ENCODE data around the gene FBXW5.
A peak's percentile ranks its signal among the peaks of the same experiment; 100 is the strongest.

FBXW5 gene

GRCh38 chr9:136943291-136944211 lies 987 bp downstream of the FBXW5 start:
- Histone ChIP-seq H3K27me3 (ENCODE audit: control insufficient read depth, insufficient read depth, low read length) (no peaks in the 10 kb centered on the region), H3K4me1 (ENCODE audit: control insufficient read depth, insufficient read depth, low read length) (peaks cover 36% of the 10 kb centered on the region), H3K36me3 (ENCODE audit: insufficient read depth, low read length) (peaks cover 46% of the 10 kb centered on the region), H3K9ac (ENCODE audit: low read depth, low read length) (peak overlapping the region; percentile 97), H3K4me2 (ENCODE audit: low read length) (peak overlapping the region; percentile 85), H3K9me3 (replicated peaks; ENCODE audit: low read length) (no peaks in the 10 kb centered on the region), H3K4me3 (ENCODE audit: low read length) (peak overlapping the region; percentile 100)

GRCh38 chr9:136942881-136943230 lies 1.7 kb downstream of the FBXW5 start:
- H3K4me2 ChIP-seq (ENCODE audit: low read length): peak overlapping the region; percentile 85
- peaks cover 32% of the 10 kb centered on the region for H3K4me1 ChIP-seq (ENCODE audit: control insufficient read depth, insufficient read depth, low read length)
- peaks cover 47% of the 10 kb centered on the region for H3K36me3 ChIP-seq (ENCODE audit: insufficient read depth, low read length)
- H3K4me3 ChIP-seq (ENCODE audit: low read length): peak overlapping the region; percentile 100
- no peaks in the 10 kb centered on the region for H3K9me3 ChIP-seq (replicated peaks; ENCODE audit: low read length)
- H3K9ac ChIP-seq (ENCODE audit: low read depth, low read length): peak overlapping the region; percentile 97
- no peaks in the 10 kb centered on the region for H3K27me3 ChIP-seq (ENCODE audit: control insufficient read depth, insufficient read depth, low read length)

- H3K4me2 ChIP-seq (ENCODE audit: low read length): peak overlapping the region; percentile 85
- H3K27me3 ChIP-seq (ENCODE audit: control insufficient read depth, insufficient read depth, low read length): no peaks in the 10 kb centered on the region
- no peak overlapping the region for H3K9ac ChIP-seq (ENCODE audit: low read depth, low read length)
- no peaks in the 10 kb centered on the region for H3K9me3 ChIP-seq (replicated peaks; ENCODE audit: low read length)
- peaks cover 50% of the 10 kb centered on the region for H3K36me3 ChIP-seq (ENCODE audit: insufficient read depth, low read length)
- peaks cover 26% of the 10 kb centered on the region for H3K4me1 ChIP-seq (ENCODE audit: control insufficient read depth, insufficient read depth, low read length)
- no peak overlapping the region for H3K4me3 ChIP-seq (ENCODE audit: low read length)
Observed at GRCh38 chr9:136942112-136942880, 2.2 kb downstream of the FBXW5 start.

GRCh38 chr9:136941231-136942111 lies 3.1 kb downstream of the FBXW5 start:
- H3K9ac ChIP-seq (ENCODE audit: low read depth, low read length): no peak overlapping the region
- peaks cover 19% of the 10 kb centered on the region for H3K4me1 ChIP-seq (ENCODE audit: control insufficient read depth, insufficient read depth, low read length)
- peaks cover 50% of the 10 kb centered on the region for H3K36me3 ChIP-seq (ENCODE audit: insufficient read depth, low read length)
- no peak overlapping the region for H3K4me3 ChIP-seq (ENCODE audit: low read length)
- H3K9me3 ChIP-seq (replicated peaks; ENCODE audit: low read length): no peaks in the 10 kb centered on the region
- no peaks in the 10 kb centered on the region for H3K27me3 ChIP-seq (ENCODE audit: control insufficient read depth, insufficient read depth, low read length)
- no peak overlapping the region for H3K4me2 ChIP-seq (ENCODE audit: low read length)

- Histone ChIP-seq H3K9me3 (replicated peaks; ENCODE audit: low read length) (no peaks in the 10 kb centered on the region), H3K4me3 (ENCODE audit: low read length) (no peak overlapping the region), H3K4me1 (ENCODE audit: control insufficient read depth, insufficient read depth, low read length) (peaks cover 19% of the 10 kb centered on the region), H3K27me3 (ENCODE audit: control insufficient read depth, insufficient read depth, low read length) (no peaks in the 10 kb centered on the region), H3K4me2 (ENCODE audit: low read length) (no peak overlapping the region), H3K9ac (ENCODE audit: low read depth, low read length) (no peak overlapping the region), H3K36me3 (ENCODE audit: insufficient read depth, low read length) (peaks cover 50% of the 10 kb centered on the region)
Observed at GRCh38 chr9:136940526-136941230, 3.9 kb downstream of the FBXW5 start.

GRCh38 chr9:136939996-136940525 lies 4.5 kb downstream of the FBXW5 start:
- H3K36me3 ChIP-seq (ENCODE audit: insufficient read depth, low read length): peaks cover 50% of the 10 kb centered on the region
- no peak overlapping the region for H3K4me2 ChIP-seq (ENCODE audit: low read length)
- H3K4me3 ChIP-seq (ENCODE audit: low read length): no peak overlapping the region
- no peaks in the 10 kb centered on the region for H3K9me3 ChIP-seq (replicated peaks; ENCODE audit: low read length)
- peaks cover 19% of the 10 kb centered on the region for H3K4me1 ChIP-seq (ENCODE audit: control insufficient read depth, insufficient read depth, low read length)
- H3K27me3 ChIP-seq (ENCODE audit: control insufficient read depth, insufficient read depth, low read length): no peaks in the 10 kb centered on the region
- H3K9ac ChIP-seq (ENCODE audit: low read depth, low read length): no peak overlapping the region

- Histone ChIP-seq H3K4me2 (ENCODE audit: low read length) (no peak overlapping the region), H3K4me3 (ENCODE audit: low read length) (no peak overlapping the region), H3K9ac (ENCODE audit: low read depth, low read length) (no peak overlapping the region), H3K9me3 (replicated peaks; ENCODE audit: low read length) (no peaks in the 10 kb centered on the region), H3K27me3 (ENCODE audit: control insufficient read depth, insufficient read depth, low read length) (no peaks in the 10 kb centered on the region), H3K36me3 (ENCODE audit: insufficient read depth, low read length) (peaks cover 50% of the 10 kb centered on the region), H3K4me1 (ENCODE audit: control insufficient read depth, insufficient read depth, low read length) (peaks cover 15% of the 10 kb centered on the region)
Observed at GRCh38 chr9:136939431-136939995, 5.0 kb downstream of the FBXW5 start.

GRCh38 chr9:136937186-136938001 lies 7.1 kb downstream of the FBXW5 start:
- Histone ChIP-seq H3K9me3 (replicated peaks; ENCODE audit: low read length) (no peaks in the 10 kb centered on the region), H3K27me3 (ENCODE audit: control insufficient read depth, insufficient read depth, low read length) (no peaks in the 10 kb centered on the region), H3K9ac (ENCODE audit: low read depth, low read length) (no peak overlapping the region), H3K4me3 (ENCODE audit: low read length) (no peak overlapping the region), H3K4me2 (ENCODE audit: low read length) (no peak overlapping the region), H3K36me3 (ENCODE audit: insufficient read depth, low read length) (peaks cover 41% of the 10 kb centered on the region), H3K4me1 (ENCODE audit: control insufficient read depth, insufficient read depth, low read length) (peaks cover 6% of the 10 kb centered on the region)

GRCh38 chr9:136936645-136937170 lies 7.8 kb downstream of the FBXW5 start:
- H3K36me3 ChIP-seq (ENCODE audit: insufficient read depth, low read length): peaks cover 34% of the 10 kb centered on the region
- no peak overlapping the region for H3K4me3 ChIP-seq (ENCODE audit: low read length)
- H3K4me2 ChIP-seq (ENCODE audit: low read length): no peak overlapping the region
- H3K9me3 ChIP-seq (replicated peaks; ENCODE audit: low read length): no peaks in the 10 kb centered on the region
- no peaks in the 10 kb centered on the region for H3K27me3 ChIP-seq (ENCODE audit: control insufficient read depth, insufficient read depth, low read length)
- no peak overlapping the region for H3K9ac ChIP-seq (ENCODE audit: low read depth, low read length)
- H3K4me1 ChIP-seq (ENCODE audit: control insufficient read depth, insufficient read depth, low read length): peaks cover 6% of the 10 kb centered on the region
